ENCODE results near the gene MYOD1.

MYOD1 gene

DNA sequence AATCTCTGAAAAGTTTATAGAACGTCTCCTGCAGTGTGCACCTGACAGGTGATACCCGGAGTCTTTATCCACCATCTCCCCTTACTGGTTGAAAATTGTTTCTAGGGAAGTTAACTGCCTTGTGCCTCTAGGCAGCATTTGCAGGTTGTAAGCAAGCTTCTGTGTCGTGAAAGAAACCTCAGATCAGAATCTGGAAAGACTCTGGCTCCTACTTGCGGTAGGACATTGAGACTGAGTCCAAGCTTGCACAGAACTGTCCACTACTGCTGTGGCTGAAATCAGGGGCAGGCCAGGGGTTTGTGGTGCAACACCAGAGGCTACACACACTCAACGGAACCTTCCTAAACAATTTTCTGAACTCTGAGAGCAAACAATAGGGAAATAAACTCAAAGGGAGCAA is 34.8 kb upstream of the MYOD1 start:
- no peak for DNase-seq
- Mint-ChIP-seq H3K9me3 (peaks cover 3% of the 10 kb centered on the region), H3K4me1 (peaks cover 14% of the 10 kb centered on the region), H3K4me3 (no peak overlapping the region), H3K36me3 (ENCODE audit: low read depth) (no peaks in the 10 kb centered on the region), H3K27me3 (ENCODE audit: low read depth, poor library complexity) (peaks cover 51% of the 10 kb centered on the region), H3K27ac (no peak overlapping the region)
- TF ChIP-seq, protein P1, sequence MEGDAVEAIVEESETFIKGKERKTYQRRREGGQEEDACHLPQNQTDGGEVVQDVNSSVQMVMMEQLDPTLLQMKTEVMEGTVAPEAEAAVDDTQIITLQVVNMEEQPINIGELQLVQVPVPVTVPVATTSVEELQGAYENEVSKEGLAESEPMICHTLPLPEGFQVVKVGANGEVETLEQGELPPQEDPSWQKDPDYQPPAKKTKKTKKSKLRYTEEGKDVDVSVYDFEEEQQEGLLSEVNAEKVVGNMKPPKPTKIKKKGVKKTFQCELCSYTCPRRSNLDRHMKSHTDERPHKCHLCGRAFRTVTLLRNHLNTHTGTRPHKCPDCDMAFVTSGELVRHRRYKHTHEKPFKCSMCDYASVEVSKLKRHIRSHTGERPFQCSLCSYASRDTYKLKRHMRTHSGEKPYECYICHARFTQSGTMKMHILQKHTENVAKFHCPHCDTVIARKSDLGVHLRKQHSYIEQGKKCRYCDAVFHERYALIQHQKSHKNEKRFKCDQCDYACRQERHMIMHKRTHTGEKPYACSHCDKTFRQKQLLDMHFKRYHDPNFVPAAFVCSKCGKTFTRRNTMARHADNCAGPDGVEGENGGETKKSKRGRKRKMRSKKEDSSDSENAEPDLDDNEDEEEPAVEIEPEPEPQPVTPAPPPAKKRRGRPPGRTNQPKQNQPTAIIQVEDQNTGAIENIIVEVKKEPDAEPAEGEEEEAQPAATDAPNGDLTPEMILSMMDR (IDR thresholded peaks at IDR 0.05): no peak

- TF ChIP-seq, protein P1 (IDR thresholded peaks at IDR 0.05): no peak
- Mint-ChIP-seq H3K4me1 (peaks cover 14% of the 10 kb centered on the region), H3K4me3 (no peak overlapping the region), H3K9me3 (peaks cover 3% of the 10 kb centered on the region), H3K27me3 (ENCODE audit: low read depth, poor library complexity) (peaks cover 38% of the 10 kb centered on the region), H3K36me3 (ENCODE audit: low read depth) (no peaks in the 10 kb centered on the region), H3K27ac (no peak overlapping the region)
- peak; percentile 60 for DNase-seq
Measured at GRCh38 chr11:17686231-17686980, 33.0 kb upstream of the MYOD1 start.

DNA sequence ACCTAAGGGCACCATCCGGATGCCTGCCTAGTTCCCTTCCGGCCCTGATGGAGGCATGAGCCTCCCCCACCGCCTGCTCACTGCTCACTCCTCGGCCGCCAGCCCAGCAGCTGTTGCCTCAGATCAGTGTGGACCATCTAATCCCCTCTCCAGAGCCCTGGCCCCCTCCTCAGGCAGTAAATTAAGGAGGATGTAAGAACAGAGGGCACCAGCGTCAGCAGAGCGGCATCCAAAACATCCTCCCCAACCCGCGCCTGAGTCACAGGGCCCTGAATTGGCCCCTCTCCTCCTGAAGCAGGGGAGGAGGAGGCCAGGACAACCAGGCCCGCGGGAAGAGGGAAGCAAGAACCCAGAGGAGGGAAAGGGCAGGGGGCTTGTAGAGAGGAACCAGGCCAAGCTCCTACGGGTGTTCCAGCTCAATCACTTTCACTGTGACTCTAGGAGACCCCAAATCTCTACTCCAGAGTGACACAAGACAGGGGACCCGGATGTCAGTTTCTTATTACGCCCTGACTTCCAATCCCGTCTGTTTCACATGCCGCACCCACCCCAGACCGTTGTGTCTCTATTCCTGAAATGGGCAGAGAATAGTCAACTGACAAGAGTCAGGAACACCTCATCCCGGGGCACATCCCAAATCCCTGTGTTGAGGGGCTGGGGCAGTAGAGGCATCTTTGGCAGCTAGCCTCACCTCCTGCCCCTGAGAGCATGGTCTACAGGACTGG is 31.3 kb upstream of the MYOD1 start:
- H3K4me1 Mint-ChIP-seq: peaks cover 14% of the 10 kb centered on the region
- no peak overlapping the region for H3K27ac Mint-ChIP-seq
- no peak overlapping the region for H3K4me3 Mint-ChIP-seq
- no peak for DNase-seq
- H3K9me3 Mint-ChIP-seq: peaks cover 3% of the 10 kb centered on the region
- H3K27me3 Mint-ChIP-seq (ENCODE audit: low read depth, poor library complexity): peaks cover 46% of the 10 kb centered on the region
- no peaks in the 10 kb centered on the region for H3K36me3 Mint-ChIP-seq (ENCODE audit: low read depth)
- TF ChIP-seq, protein P1 (IDR thresholded peaks at IDR 0.05): no peak

- no peaks in the 10 kb centered on the region for H3K9me3 Mint-ChIP-seq
- no peak overlapping the region for H3K4me3 Mint-ChIP-seq
- DNase-seq: no peak
- peaks cover 10% of the 10 kb centered on the region for H3K4me1 Mint-ChIP-seq
- no peaks in the 10 kb centered on the region for H3K36me3 Mint-ChIP-seq (ENCODE audit: low read depth)
- TF ChIP-seq, protein P1 (IDR thresholded peaks at IDR 0.05): no peak
- peaks cover 56% of the 10 kb centered on the region for H3K27me3 Mint-ChIP-seq (ENCODE audit: low read depth, poor library complexity)
- H3K27ac Mint-ChIP-seq: no peak overlapping the region
Measured at GRCh38 chr11:17691550-17691949, 27.8 kb upstream of the MYOD1 start.

- peaks cover 60% of the 10 kb centered on the region for H3K27me3 Mint-ChIP-seq (ENCODE audit: low read depth, poor library complexity)
- H3K4me3 Mint-ChIP-seq: no peak overlapping the region
- H3K27ac Mint-ChIP-seq: no peak overlapping the region
- peaks cover 6% of the 10 kb centered on the region for H3K4me1 Mint-ChIP-seq
- H3K36me3 Mint-ChIP-seq (ENCODE audit: low read depth): no peaks in the 10 kb centered on the region
- TF ChIP-seq, protein P1 (IDR thresholded peaks at IDR 0.05): no peak
- DNase-seq: no peak
- no peaks in the 10 kb centered on the region for H3K9me3 Mint-ChIP-seq
Measured at GRCh38 chr11:17691976-17692375, 27.4 kb upstream of the MYOD1 start.

Measured in nephron progenitor cell (in vitro differentiated cells).